ENCODE data around the gene MSI2.

Gene MSI2

GRCh38 chr17:57381498-57381897 is 125.2 kb downstream of the MSI2 start:
- no peaks in the 10 kb centered on the region for H3K27me3 ChIP-seq (ENCODE audit: insufficient read depth, low read length)
- H3K27ac ChIP-seq (ENCODE audit: low read depth, low read length, poor library complexity, severe bottlenecking): no peak overlapping the region
- no peaks in the 10 kb centered on the region for H3K9me2 ChIP-seq (ENCODE audit: low read depth, low read length)
- H3K4me3 ChIP-seq (ENCODE audit: low read depth, low read length, poor library complexity, severe bottlenecking): no peak overlapping the region
- no peak overlapping the region for H3K4me2 ChIP-seq (ENCODE audit: low read length)
- H3K36me3 ChIP-seq (ENCODE audit: insufficient read depth, low read length): peaks cover 47% of the 10 kb centered on the region
- H3K9me3 ChIP-seq (ENCODE audit: low read length): no peaks in the 10 kb centered on the region
- no peak overlapping the region for H3K9ac ChIP-seq (ENCODE audit: low read length)
- no peaks in the 10 kb centered on the region for H4K20me1 ChIP-seq (ENCODE audit: insufficient read depth, low read length)
- H3K4me1 ChIP-seq (ENCODE audit: insufficient read depth, low read length, severe bottlenecking): peaks cover 18% of the 10 kb centered on the region
- H3F3A ChIP-seq (ENCODE audit: insufficient read depth, low read length): no peaks in the 10 kb centered on the region
- TF ChIP-seq EZH2 (IDR thresholded peaks at IDR 0.05; ENCODE audit: borderline replicate concordance, low read length) (no peak), CTCF (IDR thresholded peaks at IDR 0.05; ENCODE audit: low read length) (no peak)
- no peak overlapping the region for H2AFZ ChIP-seq (ENCODE audit: low read length)
- peaks cover 6% of the 10 kb centered on the region; the same call in 1 of the 2 replicates for H3K79me2 ChIP-seq (ENCODE audit: insufficient read depth, low read length)

- peaks cover 20% of the 10 kb centered on the region; the same call in 1 of the 2 replicates for H3K79me2 ChIP-seq (ENCODE audit: insufficient read depth, low read length)
- H3K36me3 ChIP-seq (ENCODE audit: insufficient read depth, low read length): peaks cover 63% of the 10 kb centered on the region
- H3K27ac ChIP-seq (ENCODE audit: low read depth, low read length, poor library complexity, severe bottlenecking): no peak overlapping the region
- H3K9me3 ChIP-seq (ENCODE audit: low read length): peaks cover 7% of the 10 kb centered on the region; the same call in 1 of the 2 replicates
- no peaks in the 10 kb centered on the region for H3F3A ChIP-seq (ENCODE audit: insufficient read depth, low read length)
- no peak overlapping the region for H3K4me3 ChIP-seq (ENCODE audit: low read depth, low read length, poor library complexity, severe bottlenecking)
- no peaks in the 10 kb centered on the region for H3K27me3 ChIP-seq (ENCODE audit: insufficient read depth, low read length)
- H3K4me2 ChIP-seq (ENCODE audit: low read length): no peak overlapping the region
- no peaks in the 10 kb centered on the region for H3K9me2 ChIP-seq (ENCODE audit: low read depth, low read length)
- TF ChIP-seq EZH2 (IDR thresholded peaks at IDR 0.05; ENCODE audit: borderline replicate concordance, low read length) (no peak), CTCF (IDR thresholded peaks at IDR 0.05; ENCODE audit: low read length) (no peak)
- H3K4me1 ChIP-seq (ENCODE audit: insufficient read depth, low read length, severe bottlenecking): peaks cover 5% of the 10 kb centered on the region
- no peak overlapping the region for H3K9ac ChIP-seq (ENCODE audit: low read length)
- H4K20me1 ChIP-seq (ENCODE audit: insufficient read depth, low read length): no peaks in the 10 kb centered on the region
- H2AFZ ChIP-seq (ENCODE audit: low read length): no peak overlapping the region
These were observed 127.9 kb downstream of the MSI2 start for GRCh38 chr17:57384219-57384618.

- no peaks in the 10 kb centered on the region for H3K27me3 ChIP-seq (ENCODE audit: insufficient read depth, low read length)
- TF ChIP-seq EZH2 (IDR thresholded peaks at IDR 0.05; ENCODE audit: borderline replicate concordance, low read length) (no peak), CTCF (IDR thresholded peaks at IDR 0.05; ENCODE audit: low read length) (no peak)
- H3K9me2 ChIP-seq (ENCODE audit: low read depth, low read length): no peaks in the 10 kb centered on the region
- H3F3A ChIP-seq (ENCODE audit: insufficient read depth, low read length): no peaks in the 10 kb centered on the region
- no peak overlapping the region for H3K27ac ChIP-seq (ENCODE audit: low read depth, low read length, poor library complexity, severe bottlenecking)
- H3K9ac ChIP-seq (ENCODE audit: low read length): no peak overlapping the region
- peaks cover 20% of the 10 kb centered on the region; the same call in 1 of the 2 replicates for H3K79me2 ChIP-seq (ENCODE audit: insufficient read depth, low read length)
- H3K36me3 ChIP-seq (ENCODE audit: insufficient read depth, low read length): peaks cover 64% of the 10 kb centered on the region
- peaks cover 7% of the 10 kb centered on the region; the same call in 1 of the 2 replicates for H3K9me3 ChIP-seq (ENCODE audit: low read length)
- no peaks in the 10 kb centered on the region for H4K20me1 ChIP-seq (ENCODE audit: insufficient read depth, low read length)
- no peak overlapping the region for H2AFZ ChIP-seq (ENCODE audit: low read length)
- no peak overlapping the region for H3K4me2 ChIP-seq (ENCODE audit: low read length)
- no peak overlapping the region for H3K4me3 ChIP-seq (ENCODE audit: low read depth, low read length, poor library complexity, severe bottlenecking)
- no peaks in the 10 kb centered on the region for H3K4me1 ChIP-seq (ENCODE audit: insufficient read depth, low read length, severe bottlenecking)
These were observed 129.7 kb downstream of the MSI2 start for GRCh38 chr17:57385975-57386374.
